HEK293T (cell line): ENCODE measurements around the gene RASA1.
"Not testable (repeated sequence)": the region's sequence is repeated elsewhere in the genome, so short reads cannot be mapped to it uniquely, and the experiment has no call there.

Experiments
- CTCF ChIA-PET: fragments of 350-600 bp; formaldehyde crosslinking; extraction: SDS; loops from one replicate; lab custom pipeline; 2021; ENCODE audit warnings: antibody characterized with exemption, inconsistent platforms; lab: Yijun Ruan, JAX
- POLR2A ChIA-PET: fragments of 350-600 bp; formaldehyde crosslinking; extraction: SDS; loops from one replicate; lab custom pipeline; 2020; ENCODE audit warnings: antibody characterized with exemption, inconsistent platforms; lab: Yijun Ruan, JAX
- DNase-seq: peaks from one replicate; pipeline ENCODE4 v3.0.0; 2012; ENCODE audit warnings: mixed read lengths; ENCODE audit errors: extremely low spot score
- ARNT ChIP-seq: fragments of 450-650 bp; IDR thresholded peaks from 2 replicates; pipeline ENCODE4 v1.6.1; 2017; ENCODE audit warnings: mild to moderate bottlenecking
- BHLHE40 ChIP-seq: fragments of 450-650 bp; IDR thresholded peaks from 2 replicates; pipeline ENCODE4 v1.6.1; 2016; ENCODE audit warnings: mild to moderate bottlenecking, moderate library complexity, borderline replicate concordance
- CTBP1 ChIP-seq: fragments of 450-650 bp; IDR thresholded peaks from 2 replicates; pipeline ENCODE4 v1.6.1; 2016; ENCODE audit warnings: borderline replicate concordance
- ELF4 ChIP-seq: fragments of 450-650 bp; IDR thresholded peaks from 2 replicates; pipeline ENCODE4 v1.6.1; 2017; ENCODE audit warnings: antibody characterized with exemption
- FOXA1 ChIP-seq: fragments of 450-650 bp; IDR thresholded peaks from 2 replicates; pipeline ENCODE4 v1.6.1; 2016; ENCODE audit warnings: mild to moderate bottlenecking
- FOXK2 ChIP-seq: fragments of 450-650 bp; IDR thresholded peaks from 2 replicates; pipeline ENCODE4 v1.6.1; 2016; ENCODE audit warnings: mild to moderate bottlenecking
- FOXM1 ChIP-seq: fragments of 450-650 bp; IDR thresholded peaks from 2 replicates; pipeline ENCODE4 v1.6.1; 2017; ENCODE audit warnings: mild to moderate bottlenecking, borderline replicate concordance
- HDGF ChIP-seq: fragments of 450-650 bp; IDR thresholded peaks from 2 replicates; pipeline ENCODE4 v1.6.1; 2017; ENCODE audit warnings: antibody characterized with exemption, borderline replicate concordance
- L3MBTL2 ChIP-seq: fragments of 450-650 bp; conservative IDR thresholded peaks from 2 replicates; pipeline ENCODE4 v1.6.1; 2016; ENCODE audit warnings: mild to moderate bottlenecking
- LEF1 ChIP-seq: fragments of 450-650 bp; IDR thresholded peaks from 2 replicates; pipeline ENCODE4 v1.6.1; 2017; ENCODE audit warnings: mild to moderate bottlenecking, borderline replicate concordance
- NFRKB ChIP-seq: fragments of 450-650 bp; IDR thresholded peaks from 2 replicates; pipeline ENCODE4 v1.6.1; 2016; ENCODE audit warnings: mild to moderate bottlenecking, moderate library complexity
- PKNOX1 ChIP-seq: fragments of 450-650 bp; IDR thresholded peaks from 2 replicates; pipeline ENCODE4 v1.6.1; 2016
- SP1 ChIP-seq: fragments of 450-650 bp; IDR thresholded peaks from 2 replicates; pipeline ENCODE4 v1.6.1; 2017
- SUZ12 ChIP-seq: fragments of 450-650 bp; IDR thresholded peaks from 2 replicates; pipeline ENCODE4 v1.6.1; 2016; ENCODE audit warnings: mild to moderate bottlenecking
- TARDBP ChIP-seq: fragments of 450-650 bp; IDR thresholded peaks from 2 replicates; pipeline ENCODE4 v1.6.1; 2016
- ZNF384 ChIP-seq: fragments of 450-650 bp; IDR thresholded peaks from 2 replicates; pipeline ENCODE4 v1.6.1; 2016

The RASA1 gene

GRCh38 chr5:87260604-87261192 lies 7.0 kb upstream of the RASA1 start:
- TF ChIP-seq LEF1: no peak
- CTCF ChIA-PET: no interaction called here
- POLR2A ChIA-PET: no interaction called here
- no peak for DNase-seq

GRCh38 chr5:87263498-87263897 lies 4.2 kb upstream of the RASA1 start:
- ChIA-PET CTCF (no interaction called here), POLR2A (no interaction called here)
- no peak for TF ChIP-seq FOXK2
- no peak for TF ChIP-seq LEF1
- TF ChIP-seq HDGF: no peak
- no peak for TF ChIP-seq L3MBTL2
- no peak for TF ChIP-seq ARNT
- no peak for TF ChIP-seq TARDBP
- TF ChIP-seq SUZ12: no peak
- TF ChIP-seq NFRKB: no peak
- no peak for TF ChIP-seq FOXM1
- no peak for TF ChIP-seq ELF4
- no peak for TF ChIP-seq SP1
- no peak for TF ChIP-seq ZNF384
- no peak for TF ChIP-seq FOXA1
- TF ChIP-seq CTBP1: no peak
- no peak for TF ChIP-seq BHLHE40
- TF ChIP-seq PKNOX1: no peak
- no peak for DNase-seq

- TF ChIP-seq ELF4 (peak; percentile 11; the same call in 1 of the 2 replicates), NFRKB (no peak), PKNOX1 (peak; percentile 51; the same call in 1 of the 2 replicates), L3MBTL2 (peak; percentile 91)
- CTCF ChIA-PET: interaction anchor here (1.0 kb wide), 1 partner anchor 8 kb away, joined by 3 read pairs; no protein-coding TSS in a partner anchor
- DNase-seq: no peak
- POLR2A ChIA-PET: interaction anchor here (0.7 to 1.5 kb wide), 6 partner anchors 9 to 133 kb away, joined by 3 to 5 read pairs (median 4); no protein-coding TSS in a partner anchor
These were observed 639 bp upstream of the RASA1 start for GRCh38 chr5:87266914-87267573.

GRCh38 chr5:87268126-87268969 lies 665 bp downstream of the RASA1 start:
- DNase-seq: peak; percentile 52
- TF ChIP-seq HDGF (no peak), ZNF384 (no peak), FOXK2 (no peak), SP1 (no peak), ELF4 (no peak), CTBP1 (no peak), FOXA1 (no peak), FOXM1 (no peak), L3MBTL2 (no peak), PKNOX1 (no peak), TARDBP (no peak), ARNT (no peak), NFRKB (no peak), BHLHE40 (no peak), SUZ12 (no peak), LEF1 (no peak)
- ChIA-PET CTCF (interaction anchor here (0.6 to 1.0 kb wide), 2 partner anchors 10 to 59 kb away, joined by 3 to 5 read pairs; no protein-coding TSS in a partner anchor), POLR2A (interaction anchor here (0.5 to 1.5 kb wide), 14 partner anchors 8 to 132 kb away, joined by 3 to 8 read pairs (median 3); no protein-coding TSS in a partner anchor)

- ChIA-PET POLR2A (interaction anchor here (0.9 to 1.3 kb wide), 4 partner anchors 8 to 74 kb away, joined by 3 to 8 read pairs (median 4); no protein-coding TSS in a partner anchor), CTCF (no interaction called here)
- no peak for DNase-seq
- TF ChIP-seq L3MBTL2 (no peak), ARNT (no peak), LEF1 (no peak), FOXA1 (no peak), NFRKB (no peak), FOXK2 (no peak), BHLHE40 (no peak), SUZ12 (no peak), PKNOX1 (no peak)
These were observed 1.3 kb downstream of the RASA1 start for GRCh38 chr5:87268970-87269377.

GRCh38 chr5:87270888-87271287 lies 3.2 kb downstream of the RASA1 start:
- DNase-seq, POLR2A ChIA-PET, CTCF ChIA-PET: not testable (repeated sequence)
